HG03280 (cell line): ENCODE results near the gene TMEM134.
"Not testable (repeated sequence)": the region's sequence is repeated elsewhere in the genome, so short reads cannot be mapped to it uniquely, and the experiment has no call there.

Experiments used
- ATAC-seq: cut with Tn5 transposase; IDR thresholded peaks from one replicate; pipeline ENCODE4 v1.9.1; 2021; ENCODE audit warnings: mild to moderate bottlenecking, moderate library complexity; ENCODE audit not compliant: unreplicated experiment

The TMEM134 gene

GRCh38 chr11:67468759-67469507 is at the start of gene TMEM134:
TMEM134 (minus strand) TSS chr11:67469251; CDS start chr11:67469192, 59 bp downstream.
- ATAC-seq, result peak; percentile 68

GRCh38 chr11:67517784-67518552 is 48.9 kb upstream of the TMEM134 start:
- ATAC-seq, result no peak

- no peak for ATAC-seq
These were observed 47.8 kb upstream of the TMEM134 start for GRCh38 chr11:67516806-67517205.

- no peak for ATAC-seq
These were observed 45.1 kb upstream of the TMEM134 start for GRCh38 chr11:67514116-67514515.

GRCh38 chr11:67511558-67511957 is 42.5 kb upstream of the TMEM134 start:
- ATAC-seq, result not testable (repeated sequence)

GRCh38 chr11:67510023-67510345 is 40.9 kb upstream of the TMEM134 start:
- no peak for ATAC-seq

GRCh38 chr11:67508486-67509121 is 39.6 kb upstream of the TMEM134 start:
- peak; percentile 39 for ATAC-seq

GRCh38 chr11:67507864-67508485 is 38.9 kb upstream of the TMEM134 start, which contains the start of gene CDK2AP2:
CDK2AP2 (minus strand) TSS chr11:67508162; CDS start chr11:67508082, 80 bp downstream.
- ATAC-seq, result peak; percentile 72

- no peak for ATAC-seq
These were observed 38.3 kb upstream of the TMEM134 start for GRCh38 chr11:67507242-67507863.

GRCh38 chr11:67506426-67507051 is 37.5 kb upstream of the TMEM134 start:
- ATAC-seq, result no peak

- peak; percentile 24 for ATAC-seq
These were observed 36.8 kb upstream of the TMEM134 start for GRCh38 chr11:67505605-67506396.

GRCh38 chr11:67504950-67505581 is 36.0 kb upstream of the TMEM134 start, which contains the start of gene PITPNM1:
PITPNM1 (minus strand) TSS chr11:67505363; CDS start chr11:67504180, 1,183 bp downstream.
- ATAC-seq, result no peak

- ATAC-seq, result no peak
These were observed 35.2 kb upstream of the TMEM134 start for GRCh38 chr11:67504005-67504949.

- ATAC-seq, result no peak
These were observed 34.3 kb upstream of the TMEM134 start for GRCh38 chr11:67503119-67504004.

GRCh38 chr11:67502328-67502979 is 33.4 kb upstream of the TMEM134 start:
- ATAC-seq, result no peak

- ATAC-seq, result no peak
These were observed 32.8 kb upstream of the TMEM134 start for GRCh38 chr11:67501854-67502253.
